ENCODE data around the gene AP1M1.

GRCh38 chr19:16197188-16197621, 506 bp upstream of the AP1M1 start:
- no peak for TF ChIP-seq CTCF (IDR thresholded peaks at IDR 0.05)
- TF ChIP-seq POLR2A (IDR thresholded peaks at IDR 0.05), result no peak

All from heart left ventricle (tissue), 13 donors.